ENCODE measurements around the gene GPHB5.

GRCh38 chr14:63362389-63362819 is 43.7 kb upstream of the GPHB5 start:
- TF ChIP-seq ISL1 (CRISPR knock-in tag; IDR thresholded peaks at IDR 0.05): no peak
- no peak for TF ChIP-seq CSDC2 (CRISPR knock-in tag; IDR thresholded peaks at IDR 0.05)
- no peak for TF ChIP-seq PATZ1 (CRISPR knock-in tag; IDR thresholded peaks at IDR 0.05; ENCODE audit: borderline replicate concordance)

All from SK-N-SH treated with all-trans-retinoic acid at 6 μM for 48 hours (cell line).